Esophagus squamous epithelium (tissue), 5 donors: ENCODE measurements around the gene EPHA8. TPM values are rescaled to one million over a fixed set of nuclear protein-coding genes. Genes with fewer than 3 reads are reported as not detected.

ENCODE experiments used
- DNase-seq: peaks from one replicate; lab custom pipeline; 2025; lab: John Stamatoyannopoulos, UW
- H3K27ac ChIP-seq, 4 donors: fragments of 200-600 bp; sonication (generic); one replicate each; pipeline ENCODE4 v1.5.1; 2016 to 2019; ENCODE audit warnings: mild to moderate bottlenecking in 1 of 4
- H3K27me3 ChIP-seq, 4 donors: fragments of 200-600 bp; sonication (generic); 1 replicate in 3 of 4; 2 replicates in 1 of 4; pipeline versions ENCODE4 v1.5.1 to v1.6.0; 2017 to 2021; ENCODE audit warnings: antibody characterized with exemption in 1 of 4
- H3K36me3 ChIP-seq, 3 donors: fragments of 200-600 bp; sonication (generic); one replicate each; pipeline ENCODE4 v1.5.1; 2016 to 2019
- H3K4me1 ChIP-seq, 3 donors: fragments of 200-600 bp; sonication (generic); one replicate each; pipeline ENCODE4 v1.5.1; 2017 to 2019
- H3K4me3 ChIP-seq, 4 donors: fragments of 200-600 bp; sonication (generic); 1 replicate in 3 of 4; 2 replicates in 1 of 4; pipeline ENCODE4 v1.5.1; 2016 to 2019; ENCODE audit warnings: mild to moderate bottlenecking in 2 of 4, moderate library complexity in 1 of 4
- H3K9me3 ChIP-seq, 3 donors: fragments of 200-600 bp; sonication (generic); one replicate each; pipeline ENCODE4 v1.5.1; 2016 to 2019
- POLR2A ChIP-seq, 4 donors: fragments of 450-650 bp; IDR thresholded peaks; one replicate each; pipeline ENCODE4 v1.6.1; 2017; ENCODE audit warnings: antibody characterized with exemption in 4 of 4, mild to moderate bottlenecking in 4 of 4, moderate library complexity in 3 of 4
- WGBS, 2 donors: methylation state at CpG; one replicate each; pipeline ENCODE4 v1.1.5; 2018; 5-methylcytosine and 5-hydroxymethylcytosine counted together
- intact Hi-C: fragments of 100-400 bp; cut with DNase I; formaldehyde crosslinking; loops from one replicate; pipeline ENCODE4 v1.15.0; 2022
- total RNA-seq, 4 donors: library from RNA; depleted of rRNA; stranded (reverse); fragments of >200 nt; gene quantifications; one replicate each; pipeline ENCODE4 v1.1.0, GENCODE V29; 2016
- TF ChIP-seq, protein P1 (sequence below), 6 experiments: fragments of 450-650 bp in 4 of 6; fragments of 200-600 bp in 2 of 6; sonication (generic) in 2 of 6; IDR thresholded peaks; one replicate each; pipeline ENCODE4 v1.5.1; 2016 to 2019; ENCODE audit warnings: antibody characterized with exemption in 6 of 6, mild to moderate bottlenecking in 4 of 6, moderate library complexity in 4 of 6
- donor health status: DM: yes; HTN: yes; CAD: no.

EPHA8 gene
- total RNA-seq, 4 donors from 2014 or later = 0.19 to 0.44 TPM; not detected in 2

DNA sequence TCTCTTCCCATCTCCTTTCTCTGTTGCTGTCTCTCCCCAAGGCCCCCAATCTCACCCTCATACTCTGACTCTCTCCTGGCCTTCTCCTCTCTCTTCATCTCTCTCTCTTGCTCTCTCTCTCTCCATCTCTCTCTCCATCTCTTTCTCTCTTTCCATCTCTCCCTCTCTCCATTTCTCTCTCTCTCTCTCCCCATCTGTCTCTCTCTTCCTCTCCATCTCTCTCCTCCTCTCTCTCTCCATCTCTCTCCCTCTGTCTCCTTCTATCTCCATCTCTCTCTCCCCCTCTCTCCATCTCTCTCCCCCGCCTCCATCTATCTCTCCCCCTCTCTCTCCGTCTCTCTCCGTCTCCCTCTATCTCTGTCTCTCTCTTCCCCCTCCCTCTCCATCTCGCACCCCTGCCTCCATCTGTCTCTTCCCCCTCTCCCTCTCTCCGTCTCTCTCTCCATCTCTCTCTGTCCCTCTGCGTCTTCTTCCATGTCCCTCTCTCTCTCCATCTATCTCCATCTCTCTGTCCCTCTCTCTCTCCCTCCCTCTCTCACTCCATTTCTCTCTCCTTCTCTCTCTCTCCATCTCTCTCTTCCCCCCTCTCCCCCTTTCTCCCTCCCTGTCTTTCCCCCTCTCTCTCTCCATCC lies 16.0 kb upstream of the EPHA8 start:
- WGBS, 2 donors = 71 to 74% methylated on average over 6 of the region's 6 CpGs
- DNase-seq = no peak
- Histone ChIP-seq H3K27ac (no peak overlapping the region), H3K36me3 (no peaks in the 10 kb centered on the region), H3K27me3 (peaks cover 0 to 95% (median 0%) of the 10 kb centered on the region in 4 donors), H3K4me1 (peaks cover 0 to 10% (median 0%) of the 10 kb centered on the region in 3 donors), H3K9me3 (no peaks in the 10 kb centered on the region), H3K4me3 (no peak overlapping the region)
- intact Hi-C loops = no loop called here
- TF ChIP-seq, protein P1, sequence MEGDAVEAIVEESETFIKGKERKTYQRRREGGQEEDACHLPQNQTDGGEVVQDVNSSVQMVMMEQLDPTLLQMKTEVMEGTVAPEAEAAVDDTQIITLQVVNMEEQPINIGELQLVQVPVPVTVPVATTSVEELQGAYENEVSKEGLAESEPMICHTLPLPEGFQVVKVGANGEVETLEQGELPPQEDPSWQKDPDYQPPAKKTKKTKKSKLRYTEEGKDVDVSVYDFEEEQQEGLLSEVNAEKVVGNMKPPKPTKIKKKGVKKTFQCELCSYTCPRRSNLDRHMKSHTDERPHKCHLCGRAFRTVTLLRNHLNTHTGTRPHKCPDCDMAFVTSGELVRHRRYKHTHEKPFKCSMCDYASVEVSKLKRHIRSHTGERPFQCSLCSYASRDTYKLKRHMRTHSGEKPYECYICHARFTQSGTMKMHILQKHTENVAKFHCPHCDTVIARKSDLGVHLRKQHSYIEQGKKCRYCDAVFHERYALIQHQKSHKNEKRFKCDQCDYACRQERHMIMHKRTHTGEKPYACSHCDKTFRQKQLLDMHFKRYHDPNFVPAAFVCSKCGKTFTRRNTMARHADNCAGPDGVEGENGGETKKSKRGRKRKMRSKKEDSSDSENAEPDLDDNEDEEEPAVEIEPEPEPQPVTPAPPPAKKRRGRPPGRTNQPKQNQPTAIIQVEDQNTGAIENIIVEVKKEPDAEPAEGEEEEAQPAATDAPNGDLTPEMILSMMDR (IDR thresholded peaks at IDR 0.05) = no peak
- no peak for TF ChIP-seq POLR2A (IDR thresholded peaks at IDR 0.05)

DNA sequence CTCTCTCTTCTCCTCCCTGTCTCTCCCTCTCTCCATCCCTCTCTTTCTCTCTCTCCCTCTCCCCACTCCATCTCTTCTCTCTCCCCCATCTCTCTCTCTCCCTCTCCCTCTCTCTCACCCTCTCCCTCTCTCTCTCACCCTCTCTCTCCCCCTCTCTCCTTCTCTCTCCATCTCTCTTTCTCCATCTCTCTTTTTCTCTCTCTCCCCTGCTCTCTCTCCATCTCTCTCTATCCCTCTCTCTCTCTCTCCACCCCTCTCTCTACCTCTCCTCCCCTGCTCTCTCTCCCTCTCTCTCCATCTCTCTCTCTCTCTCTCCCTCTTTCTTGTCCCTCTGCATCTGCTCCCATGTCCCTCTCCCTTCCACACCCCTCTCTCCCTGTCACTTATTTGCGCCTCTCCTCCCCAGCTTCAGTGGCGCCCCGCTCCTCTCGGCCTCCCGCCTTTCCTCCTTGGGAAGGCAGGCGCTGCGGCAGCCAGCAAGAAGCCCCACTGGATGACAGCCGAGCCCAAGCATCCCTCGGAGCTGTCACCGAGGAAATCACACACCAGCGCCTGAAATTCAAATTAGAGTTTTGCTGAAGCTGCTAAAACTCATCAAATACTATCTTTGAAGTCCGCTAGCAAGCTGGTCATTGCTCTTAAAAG lies 15.3 kb upstream of the EPHA8 start:
- H3K4me1 ChIP-seq = peaks cover 0 to 10% (median 0%) of the 10 kb centered on the region in 3 donors
- no peak overlapping the region for H3K4me3 ChIP-seq
- TF ChIP-seq, protein P1 (IDR thresholded peaks at IDR 0.05) = no peak
- TF ChIP-seq POLR2A (IDR thresholded peaks at IDR 0.05) = no peak
- no peaks in the 10 kb centered on the region for H3K36me3 ChIP-seq
- peaks cover 0 to 100% (median 0%) of the 10 kb centered on the region in 4 donors for H3K27me3 ChIP-seq
- WGBS, 2 donors = 25 to 45% methylated on average over 8 to 10 of the region's 12 CpGs
- intact Hi-C loops = no loop called here
- H3K9me3 ChIP-seq = no peaks in the 10 kb centered on the region
- H3K27ac ChIP-seq = no peak overlapping the region
- no peak for DNase-seq

DNA sequence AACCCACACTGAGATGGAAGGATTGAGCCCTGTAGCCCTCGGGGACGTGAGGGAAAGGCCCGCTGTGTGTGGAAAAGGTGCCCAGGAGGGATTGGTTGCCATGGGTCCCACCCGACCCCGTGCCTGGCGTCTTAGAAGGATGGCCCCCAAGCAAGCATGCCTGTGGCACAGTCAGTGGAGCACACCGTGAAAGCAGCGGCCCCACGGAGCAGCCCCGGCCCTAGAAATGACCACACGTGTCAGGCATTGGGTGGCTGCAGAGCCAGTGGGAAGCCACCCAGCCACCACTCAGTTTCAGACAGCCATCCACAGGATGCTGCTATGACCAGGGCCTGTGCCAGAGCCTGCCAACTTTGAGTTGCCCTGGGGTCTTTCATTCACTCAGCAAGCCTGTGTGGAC lies 13.3 kb upstream of the EPHA8 start:
- Histone ChIP-seq H3K9me3 (no peaks in the 10 kb centered on the region), H3K4me1 (peaks cover 0 to 12% (median 0%) of the 10 kb centered on the region in 3 donors), H3K4me3 (no peak overlapping the region), H3K27me3 (peaks cover 0 to 100% (median 0%) of the 10 kb centered on the region in 4 donors), H3K36me3 (no peaks in the 10 kb centered on the region), H3K27ac (no peak overlapping the region)
- DNase-seq = no peak
- TF ChIP-seq, protein P1 (IDR thresholded peaks at IDR 0.05) = no peak
- no peak for TF ChIP-seq POLR2A (IDR thresholded peaks at IDR 0.05)
- WGBS, 2 donors = 83% methylated on average over 5 of the region's 11 CpGs; no CpG with 5 or more reads in 1 of the 2 donors
- intact Hi-C loops = no loop called here

DNA sequence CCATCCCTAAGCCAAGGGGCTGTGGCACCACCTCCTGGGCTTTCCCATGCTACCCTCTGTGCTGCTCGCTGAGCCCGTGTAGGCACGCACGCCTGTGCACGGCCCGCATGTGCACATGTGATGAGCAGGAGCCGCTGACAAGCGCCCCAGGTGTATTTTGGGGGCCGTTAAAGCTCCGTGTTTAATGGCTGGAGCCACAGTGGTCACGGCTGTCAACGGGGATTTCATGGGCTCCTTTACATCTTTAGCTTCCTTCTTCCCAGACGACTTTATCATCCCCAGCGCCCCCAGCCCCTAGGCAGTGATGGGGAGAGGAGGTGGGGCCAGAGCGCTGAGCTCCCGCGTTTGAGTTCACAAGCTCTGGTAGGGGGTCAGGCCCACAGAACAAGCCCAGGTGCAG lies 11.7 kb upstream of the EPHA8 start:
- no peak for DNase-seq
- Histone ChIP-seq H3K36me3 (no peaks in the 10 kb centered on the region), H3K9me3 (no peaks in the 10 kb centered on the region), H3K4me1 (peaks cover 3 to 15% (median 6%) of the 10 kb centered on the region in 3 donors), H3K27ac (no peak overlapping the region), H3K27me3 (peaks cover 0 to 100% (median 0%) of the 10 kb centered on the region in 4 donors), H3K4me3 (no peak overlapping the region)
- WGBS, 2 donors = 78% methylated on average over 9 of the region's 17 CpGs; no CpG with 5 or more reads in 1 of the 2 donors
- TF ChIP-seq POLR2A (IDR thresholded peaks at IDR 0.05) = no peak
- TF ChIP-seq, protein P1 (IDR thresholded peaks at IDR 0.05) = no peak
- intact Hi-C loops = no loop called here

DNA sequence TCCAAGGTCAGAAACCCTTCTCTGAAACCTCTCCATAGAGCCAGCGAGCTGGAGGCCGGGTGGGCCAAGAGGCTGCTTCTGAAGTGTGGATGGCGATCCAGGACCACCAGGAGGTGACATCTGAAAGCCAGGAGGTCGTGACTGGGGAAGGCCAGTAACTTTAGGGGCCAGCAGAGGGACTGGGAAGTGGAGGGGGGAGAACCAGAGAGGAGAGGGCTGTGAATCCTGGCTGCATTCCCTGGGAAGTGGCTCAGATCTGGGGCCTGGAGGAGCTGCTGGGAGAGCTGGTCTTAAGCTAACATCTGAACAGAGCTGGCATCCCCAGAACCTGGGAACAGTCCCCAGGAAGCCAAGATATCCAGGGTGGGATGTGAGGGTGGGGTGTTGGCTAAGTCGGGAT lies 11.3 kb upstream of the EPHA8 start:
- TF ChIP-seq, protein P1 (IDR thresholded peaks at IDR 0.05) = no peak
- TF ChIP-seq POLR2A (IDR thresholded peaks at IDR 0.05) = no peak
- WGBS, 2 donors = 20 to 32% methylated on average over 1 to 2 of the region's 5 CpGs
- Histone ChIP-seq H3K36me3 (no peaks in the 10 kb centered on the region), H3K4me3 (no peak overlapping the region), H3K9me3 (no peaks in the 10 kb centered on the region), H3K27ac (no peak overlapping the region), H3K4me1 (peaks cover 3 to 19% (median 9%) of the 10 kb centered on the region in 3 donors), H3K27me3 (peaks cover 0 to 100% (median 0%) of the 10 kb centered on the region in 4 donors)
- intact Hi-C loops = no loop called here
- no peak for DNase-seq
